GM18505 (cell line): ENCODE measurements around the gene ZNF821.
"Not testable (repeated sequence)": the region's sequence is repeated elsewhere in the genome, so short reads cannot be mapped to it uniquely, and the experiment has no call there.

ENCODE experiments used
- ATAC-seq: cut with Tn5 transposase; IDR thresholded peaks from one replicate; pipeline ENCODE4 v1.9.1; 2021; ENCODE audit not compliant: unreplicated experiment
- POLR2A ChIP-seq: IDR thresholded peaks from 4 replicates; pipeline ENCODE4 v1.6.1; 2011; ENCODE audit warnings: borderline replicate concordance; ENCODE audit not compliant: insufficient read depth, insufficient read length; ENCODE audit errors: extremely low read depth

The ZNF821 gene

GRCh38 chr16:71916397-71916920 is 32.5 kb upstream of the ZNF821 start:
- ATAC-seq: no peak
- TF ChIP-seq POLR2A: no peak

GRCh38 chr16:71915350-71915749 is 31.4 kb upstream of the ZNF821 start:
- no peak for TF ChIP-seq POLR2A
- ATAC-seq: no peak

- ATAC-seq: no peak
- TF ChIP-seq POLR2A: no peak
Measured at GRCh38 chr16:71914802-71915201, 30.8 kb upstream of the ZNF821 start.

- no peak for TF ChIP-seq POLR2A
- ATAC-seq: no peak
Measured at GRCh38 chr16:71912534-71913275, 28.7 kb upstream of the ZNF821 start.

GRCh38 chr16:71911121-71911520 is 27.1 kb upstream of the ZNF821 start:
- TF ChIP-seq POLR2A: no peak
- no peak for ATAC-seq

- ATAC-seq: not testable (repeated sequence)
Measured at GRCh38 chr16:71905765-71906164, 21.8 kb upstream of the ZNF821 start.

GRCh38 chr16:71904239-71904638 is 20.3 kb upstream of the ZNF821 start:
- no peak for TF ChIP-seq POLR2A
- no peak for ATAC-seq

- no peak for TF ChIP-seq POLR2A
- no peak for ATAC-seq
Measured at GRCh38 chr16:71903608-71904007, 19.6 kb upstream of the ZNF821 start.

- ATAC-seq: no peak
- no peak for TF ChIP-seq POLR2A
Measured at GRCh38 chr16:71902656-71903365, 18.8 kb upstream of the ZNF821 start.

GRCh38 chr16:71899171-71899570 is 15.2 kb upstream of the ZNF821 start:
- TF ChIP-seq POLR2A: no peak
- no peak for ATAC-seq

- no peak for ATAC-seq
- TF ChIP-seq POLR2A: no peak
Measured at GRCh38 chr16:71896764-71897368, 12.9 kb upstream of the ZNF821 start.

GRCh38 chr16:71895679-71896365 is 11.8 kb upstream of the ZNF821 start:
- TF ChIP-seq POLR2A: no peak
- peak; percentile 17 for ATAC-seq
